ENCODE results near the gene KRT73.

The KRT73 gene

GRCh38 chr12:52616680-52617402 is 1.5 kb downstream of the KRT73 start:
- Mint-ChIP-seq H3K27ac (no peak overlapping the region), H3K27me3 (ENCODE audit: low read depth, poor library complexity) (peaks cover 14% of the 10 kb centered on the region), H3K36me3 (ENCODE audit: low read depth) (no peaks in the 10 kb centered on the region), H3K4me3 (no peak overlapping the region), H3K4me1 (no peaks in the 10 kb centered on the region), H3K9me3 (no peaks in the 10 kb centered on the region)
- DNase-seq: no peak
- no peak for TF ChIP-seq CTCF (IDR thresholded peaks at IDR 0.05)

GRCh38 chr12:52615912-52616311 is 2.4 kb downstream of the KRT73 start:
- Mint-ChIP-seq H3K27ac (no peak overlapping the region), H3K4me1 (no peaks in the 10 kb centered on the region), H3K9me3 (no peaks in the 10 kb centered on the region), H3K4me3 (no peak overlapping the region), H3K36me3 (ENCODE audit: low read depth) (no peaks in the 10 kb centered on the region), H3K27me3 (ENCODE audit: low read depth, poor library complexity) (peaks cover 21% of the 10 kb centered on the region)
- no peak for TF ChIP-seq CTCF (IDR thresholded peaks at IDR 0.05)
- DNase-seq: no peak

GRCh38 chr12:52615208-52615868 is 3.0 kb downstream of the KRT73 start:
- no peak for TF ChIP-seq CTCF (IDR thresholded peaks at IDR 0.05)
- peak overlapping the region; percentile 42 for H3K27ac Mint-ChIP-seq
- DNase-seq: no peak
- H3K9me3 Mint-ChIP-seq: no peaks in the 10 kb centered on the region
- no peak overlapping the region for H3K4me3 Mint-ChIP-seq
- H3K36me3 Mint-ChIP-seq (ENCODE audit: low read depth): no peaks in the 10 kb centered on the region
- H3K27me3 Mint-ChIP-seq (ENCODE audit: low read depth, poor library complexity): peaks cover 21% of the 10 kb centered on the region
- no peaks in the 10 kb centered on the region for H3K4me1 Mint-ChIP-seq

- Mint-ChIP-seq H3K4me3 (no peak overlapping the region), H3K27me3 (ENCODE audit: low read depth, poor library complexity) (peaks cover 21% of the 10 kb centered on the region), H3K27ac (no peak overlapping the region), H3K36me3 (ENCODE audit: low read depth) (no peaks in the 10 kb centered on the region), H3K4me1 (no peaks in the 10 kb centered on the region), H3K9me3 (no peaks in the 10 kb centered on the region)
- no peak for TF ChIP-seq CTCF (IDR thresholded peaks at IDR 0.05)
- DNase-seq: no peak
Observed at GRCh38 chr12:52614381-52615207, 3.8 kb downstream of the KRT73 start.

- no peak for TF ChIP-seq CTCF (IDR thresholded peaks at IDR 0.05)
- H3K27ac Mint-ChIP-seq: no peak overlapping the region
- DNase-seq: no peak
- no peak overlapping the region for H3K4me3 Mint-ChIP-seq
- H3K27me3 Mint-ChIP-seq (ENCODE audit: low read depth, poor library complexity): peaks cover 24% of the 10 kb centered on the region
- no peaks in the 10 kb centered on the region for H3K9me3 Mint-ChIP-seq
- H3K4me1 Mint-ChIP-seq: no peaks in the 10 kb centered on the region
- no peaks in the 10 kb centered on the region for H3K36me3 Mint-ChIP-seq (ENCODE audit: low read depth)
Observed at GRCh38 chr12:52613384-52614030, 4.9 kb downstream of the KRT73 start.

Data from nephron progenitor cell (in vitro differentiated cells).